ENCODE measurements around the gene GIMD1.
"Not testable (repeated sequence)": the region's sequence is repeated elsewhere in the genome, so short reads cannot be mapped to it uniquely, and the experiment has no call there.

GIMD1 gene

DNA sequence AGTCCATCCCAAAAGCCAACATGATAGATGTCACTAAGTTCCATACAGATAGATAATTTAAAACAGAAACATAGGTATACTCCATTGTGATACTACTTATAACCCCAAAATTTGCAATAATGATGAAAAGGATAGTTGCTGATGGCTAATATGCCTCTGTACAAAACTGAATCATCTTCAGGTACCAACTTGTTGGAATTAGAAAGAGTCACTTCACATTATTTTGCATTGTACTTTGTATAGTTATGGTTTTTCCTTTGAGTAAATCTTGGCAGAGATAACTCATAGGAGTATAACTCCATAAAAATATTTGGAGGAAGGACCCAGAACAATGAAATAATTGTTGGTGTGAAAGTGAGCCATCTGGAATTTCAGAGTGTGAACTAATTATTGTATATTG is 17.6 kb downstream of the GIMD1 start:
- DNase-seq (ENCODE audit: low read depth in 2 of 2, low spot score in 1 of 2): no peak

DNA sequence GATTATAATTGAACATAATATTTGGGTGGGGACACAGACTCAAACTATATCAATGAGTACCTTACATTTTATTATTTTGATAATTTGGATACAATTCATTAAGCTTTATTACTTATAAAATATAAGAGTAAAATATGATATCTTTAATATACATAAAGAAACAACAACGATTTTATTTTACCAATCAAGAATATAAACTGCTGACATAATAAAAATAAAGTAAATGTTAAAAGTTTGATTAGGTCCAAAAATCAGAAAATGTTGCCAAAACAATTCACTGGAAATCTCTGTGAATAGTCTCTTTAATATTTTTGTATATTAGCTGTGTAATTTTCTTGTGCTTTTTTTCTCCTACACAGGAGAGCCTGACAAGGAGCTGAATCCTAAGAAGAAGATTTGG is 21.4 kb downstream of the GIMD1 start:
- DNase-seq (ENCODE audit: low read depth in 2 of 2, low spot score in 1 of 2): no peak

DNA sequence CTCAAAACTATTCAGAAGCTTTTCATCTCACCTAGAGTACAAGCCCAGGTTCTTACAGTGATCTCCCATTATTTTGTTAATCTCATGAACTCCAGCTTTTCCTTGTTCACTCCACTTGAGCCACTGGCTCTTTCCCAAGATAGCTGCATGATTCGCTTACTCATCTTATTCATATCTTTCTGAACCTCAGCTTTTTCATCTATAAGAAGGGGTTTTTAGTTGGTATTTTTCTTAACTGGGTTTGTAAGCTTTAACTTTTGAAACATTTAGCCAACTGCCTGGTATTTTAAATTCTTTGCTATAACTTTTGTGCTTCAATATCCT is 24.0 kb downstream of the GIMD1 start:
- DNase-seq (ENCODE audit: low read depth in 2 of 2, low spot score in 1 of 2): no peak

DNA sequence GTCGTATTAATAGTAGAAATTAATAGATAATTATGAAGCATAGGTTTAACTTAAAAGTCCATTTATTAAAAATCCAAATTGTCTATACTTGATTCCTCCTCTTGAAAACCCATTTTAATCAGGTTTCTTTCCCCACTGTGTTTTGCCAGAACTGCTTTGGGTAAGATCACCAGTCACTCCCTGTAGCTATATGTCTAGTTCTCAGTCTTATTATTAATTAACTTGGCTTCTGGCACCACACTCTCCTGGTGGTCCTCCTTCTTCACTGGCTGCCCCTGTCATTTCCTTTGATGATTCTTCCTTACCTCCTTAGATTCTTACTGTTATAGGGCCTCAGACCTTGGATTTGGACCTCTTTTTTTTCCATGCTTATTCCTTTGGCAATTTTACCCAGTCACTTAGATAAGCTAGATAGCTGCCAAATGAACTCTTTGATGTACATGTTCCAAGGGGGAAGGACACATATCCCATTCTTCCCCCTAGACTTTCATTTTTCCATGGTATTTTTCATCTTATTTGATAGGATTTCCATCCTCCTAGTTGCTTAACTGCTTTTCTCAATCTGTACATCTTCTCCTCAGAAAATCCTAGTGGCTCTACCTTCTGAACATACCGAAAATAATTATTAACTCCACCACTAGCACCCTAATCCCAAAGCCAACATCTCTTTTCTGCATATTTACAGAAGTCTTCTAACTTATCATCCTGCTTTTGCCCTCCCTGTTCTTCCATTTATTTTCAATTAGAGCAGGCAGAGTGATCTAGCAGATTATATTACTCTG is 24.5 kb downstream of the GIMD1 start:
- DNase-seq (ENCODE audit: low read depth in 2 of 2, low spot score in 1 of 2): no peak

DNA sequence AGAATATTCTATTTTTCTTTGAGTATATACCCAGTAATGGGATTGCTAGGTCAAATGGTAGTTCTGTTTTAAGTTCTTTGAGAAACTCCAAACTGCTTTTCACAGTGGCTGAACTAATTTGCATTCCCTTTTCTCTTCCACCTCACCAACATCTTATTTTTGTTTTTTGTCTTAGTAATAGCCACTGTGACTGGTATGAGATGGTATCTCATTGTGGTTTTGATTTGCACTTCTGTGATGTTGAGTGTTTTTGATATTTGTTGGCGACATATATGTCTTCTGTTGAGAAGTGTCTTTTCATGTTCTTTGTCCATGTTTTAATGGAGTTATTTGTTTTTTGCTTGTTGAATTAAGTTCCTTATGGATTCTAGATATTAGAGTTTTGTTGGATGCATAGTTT is 27.8 kb downstream of the GIMD1 start:
- DNase-seq (ENCODE audit: low read depth in 2 of 2, low spot score in 1 of 2): no peak

DNA sequence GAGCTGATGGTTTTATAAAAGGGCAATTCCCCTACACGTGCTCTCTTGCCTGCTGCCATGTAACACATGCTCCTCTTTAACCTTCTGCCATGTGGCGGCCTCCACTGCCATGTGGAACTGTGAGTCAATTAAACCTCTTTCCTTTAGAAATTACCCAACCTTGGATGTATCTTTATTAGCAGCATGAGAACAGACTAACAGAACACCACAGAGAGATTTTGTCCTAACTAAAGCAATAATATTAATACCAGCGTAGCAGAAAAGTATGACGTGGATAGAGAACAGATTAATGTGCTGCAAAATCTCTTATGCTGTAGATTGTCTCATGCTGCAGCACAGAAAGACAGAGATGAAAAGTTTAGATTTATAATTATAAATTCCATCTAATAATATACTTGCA is 29.1 kb downstream of the GIMD1 start:
- no peak for DNase-seq (ENCODE audit: low read depth in 2 of 2, low spot score in 1 of 2)

DNA sequence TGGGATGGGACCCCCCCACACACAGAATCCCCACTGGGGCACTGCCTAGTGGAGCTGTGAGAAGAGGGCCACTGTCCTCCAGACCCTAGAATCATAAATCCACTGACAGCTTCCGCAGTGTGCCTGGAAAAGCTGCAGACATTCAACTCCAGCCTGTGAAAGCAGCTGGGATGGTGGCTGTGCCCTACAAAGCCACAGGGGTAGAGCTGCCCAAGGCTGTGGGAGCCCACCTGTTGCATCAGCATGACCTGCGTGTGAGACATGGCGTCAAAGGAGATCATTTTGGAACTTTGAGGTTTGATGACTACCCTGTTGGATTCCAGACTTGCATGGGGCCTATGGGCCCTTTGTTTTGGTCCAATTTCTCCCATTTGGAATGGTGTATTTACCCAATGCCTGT is 29.9 kb downstream of the GIMD1 start:
- DNase-seq (ENCODE audit: low read depth in 2 of 2, low spot score in 1 of 2): no peak

DNA sequence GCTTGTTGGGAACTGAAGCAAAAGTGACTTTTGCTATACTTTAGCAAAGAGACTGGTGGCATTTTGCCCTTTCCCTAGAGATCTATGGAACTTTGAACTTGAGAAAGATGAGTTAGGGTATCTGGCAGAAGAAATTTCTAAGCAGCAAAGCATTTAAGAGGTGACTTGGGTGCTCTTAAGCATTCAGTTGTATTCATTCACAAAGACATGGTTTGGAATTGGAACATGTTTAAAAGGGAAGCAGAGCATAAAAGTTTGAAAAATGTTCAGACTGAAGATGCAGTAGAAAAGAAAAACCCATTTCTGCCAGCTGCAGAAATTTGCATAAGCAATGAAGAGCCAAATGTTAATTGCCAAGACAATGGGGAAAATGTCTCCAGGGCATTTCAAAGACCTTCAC is 30.7 kb downstream of the GIMD1 start:
- no peak for DNase-seq (ENCODE audit: low read depth in 2 of 2, low spot score in 1 of 2)

DNA sequence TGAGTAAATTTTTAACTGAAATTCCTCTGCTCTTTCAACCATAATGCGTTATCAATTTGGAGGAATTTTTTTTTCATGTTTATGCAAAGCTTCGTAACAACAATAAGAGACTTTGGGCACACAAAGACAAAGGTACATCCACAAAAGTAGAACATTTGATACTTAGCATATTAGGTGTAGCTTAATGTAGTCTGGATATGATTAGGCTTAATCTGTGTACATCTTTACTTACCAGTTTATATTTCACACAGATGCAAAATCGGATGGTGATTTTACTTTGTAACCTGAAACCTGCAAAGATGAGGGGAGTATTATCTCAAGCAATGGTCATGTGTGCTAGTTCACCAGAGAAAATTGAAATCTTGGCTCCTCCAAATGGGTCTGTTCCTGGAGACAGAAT is 32.0 kb downstream of the GIMD1 start:
- no peak for DNase-seq (ENCODE audit: low read depth in 2 of 2, low spot score in 1 of 2)

DNA sequence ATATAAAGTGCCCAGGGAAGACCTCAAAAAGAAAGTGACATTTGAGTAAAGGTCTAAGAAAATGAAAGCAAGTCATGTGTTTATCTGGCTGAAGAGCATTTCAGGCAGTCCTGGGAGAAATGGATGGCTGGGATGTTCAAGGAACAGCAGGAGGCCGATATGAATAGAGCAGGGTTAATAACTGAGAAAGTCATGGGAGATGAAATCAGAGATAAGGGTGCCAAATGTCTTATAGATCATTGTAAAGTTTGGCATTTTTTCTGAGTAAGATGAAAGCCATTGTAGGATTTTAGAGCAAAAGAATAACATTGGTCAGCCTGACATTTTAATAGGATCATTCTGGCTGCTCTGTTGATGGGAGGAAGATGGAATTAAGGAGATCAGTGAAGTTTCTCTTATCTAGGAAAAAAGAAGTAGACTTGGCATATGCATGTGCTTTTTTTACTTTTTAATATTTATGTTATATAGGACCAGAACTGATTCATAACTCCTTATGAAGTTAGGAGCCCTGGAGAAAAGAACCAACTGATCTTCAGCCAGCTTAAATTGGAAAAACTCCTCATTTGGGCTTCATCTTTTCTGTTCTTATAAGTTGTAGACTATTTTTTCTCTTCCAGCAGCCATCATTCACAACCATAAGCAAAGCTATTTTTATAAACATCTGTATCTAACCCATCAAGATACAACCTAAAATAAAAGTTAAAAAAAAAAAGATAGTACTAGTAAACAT is 33.7 kb downstream of the GIMD1 start:
- no peak for DNase-seq (ENCODE audit: low read depth in 2 of 2, low spot score in 1 of 2)

DNA sequence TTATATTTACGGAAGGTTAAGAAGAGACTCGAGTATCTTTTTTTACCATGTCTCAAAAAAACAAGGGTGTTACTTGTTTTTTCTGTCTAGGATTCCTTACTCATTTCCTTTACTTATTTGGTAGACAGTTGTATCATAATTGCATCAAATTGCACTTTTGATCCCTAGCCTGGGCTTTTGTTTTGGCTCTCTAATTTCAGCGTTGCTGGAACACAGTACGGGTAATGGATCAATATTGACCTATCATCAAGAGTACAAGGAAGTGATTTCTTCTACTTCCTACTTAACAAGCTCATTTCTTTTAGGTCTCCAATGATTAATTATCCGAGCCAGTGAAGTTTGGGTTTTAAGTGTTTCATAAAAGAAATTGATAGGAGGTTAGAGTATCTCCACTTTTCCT is 35.4 kb downstream of the GIMD1 start:
- DNase-seq (ENCODE audit: low read depth in 2 of 2, low spot score in 1 of 2): no peak

DNA sequence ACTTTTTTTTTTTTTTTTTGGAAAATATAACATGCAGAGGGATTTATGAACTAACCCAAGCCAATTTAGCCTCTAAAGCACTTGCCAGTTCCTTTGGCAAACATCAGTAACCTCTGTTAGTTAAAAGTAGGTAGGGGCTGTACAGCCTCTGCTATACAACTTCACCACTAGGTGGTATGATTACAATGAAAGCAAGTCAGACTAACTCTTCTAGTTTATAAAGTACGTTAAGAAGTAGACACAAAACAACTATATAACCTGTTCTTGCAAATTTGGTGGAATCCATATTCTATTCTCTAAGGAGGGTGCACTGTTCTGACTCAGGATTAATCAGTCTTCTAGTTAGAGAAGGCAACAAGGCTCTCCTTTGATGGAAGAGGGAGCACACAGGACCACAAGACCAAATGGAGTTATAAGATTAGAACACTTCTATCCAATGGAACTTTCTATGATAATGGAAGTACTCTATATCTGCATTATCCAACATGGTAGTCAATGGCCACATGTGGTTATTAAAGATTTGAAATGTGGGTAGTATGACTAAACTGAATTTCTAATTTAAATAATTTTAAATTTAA is 39.4 kb downstream of the GIMD1 start:
- DNase-seq (ENCODE audit: low read depth in 2 of 2, low spot score in 1 of 2): no peak

DNA sequence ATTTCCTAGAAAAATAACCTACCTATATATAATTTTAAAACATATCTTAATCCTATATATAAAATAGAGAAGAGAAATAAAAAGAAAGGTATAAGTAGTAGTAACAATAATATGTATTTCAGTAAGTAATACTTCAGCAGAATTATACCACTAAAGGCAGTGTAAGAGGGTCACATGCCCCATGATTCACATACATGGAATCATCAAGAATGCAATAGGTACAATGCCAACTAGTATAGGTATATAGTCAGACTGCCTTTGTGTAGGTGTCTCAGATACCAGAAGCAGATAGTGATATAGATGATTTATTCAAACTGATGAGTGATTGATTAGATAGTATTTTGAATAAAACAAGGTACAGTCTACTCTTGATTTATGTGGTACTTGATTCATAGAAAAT is 42.8 kb downstream of the GIMD1 start:
- DNase-seq (ENCODE audit: low read depth in 2 of 2, low spot score in 1 of 2): no peak

DNA sequence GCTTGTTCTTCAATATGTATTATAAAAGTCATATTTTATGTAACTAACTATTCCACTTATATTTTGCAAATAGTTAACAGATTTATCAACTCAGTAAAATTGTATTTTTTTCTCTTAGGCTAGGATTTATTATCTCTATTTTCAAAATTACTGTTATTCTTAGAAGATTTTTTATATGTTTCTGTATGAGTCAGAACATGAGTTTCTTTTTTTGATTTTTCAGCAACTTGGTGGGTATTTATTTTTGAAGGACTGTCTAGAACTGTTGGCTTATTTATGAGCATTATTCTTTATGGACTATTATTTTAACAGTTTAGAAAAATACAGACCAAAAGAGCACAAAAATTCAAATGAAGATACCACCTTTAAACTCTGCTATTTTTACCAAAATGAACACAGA is 45.5 kb downstream of the GIMD1 start:
- DNase-seq (ENCODE audit: low read depth in 2 of 2, low spot score in 1 of 2): no peak

DNA sequence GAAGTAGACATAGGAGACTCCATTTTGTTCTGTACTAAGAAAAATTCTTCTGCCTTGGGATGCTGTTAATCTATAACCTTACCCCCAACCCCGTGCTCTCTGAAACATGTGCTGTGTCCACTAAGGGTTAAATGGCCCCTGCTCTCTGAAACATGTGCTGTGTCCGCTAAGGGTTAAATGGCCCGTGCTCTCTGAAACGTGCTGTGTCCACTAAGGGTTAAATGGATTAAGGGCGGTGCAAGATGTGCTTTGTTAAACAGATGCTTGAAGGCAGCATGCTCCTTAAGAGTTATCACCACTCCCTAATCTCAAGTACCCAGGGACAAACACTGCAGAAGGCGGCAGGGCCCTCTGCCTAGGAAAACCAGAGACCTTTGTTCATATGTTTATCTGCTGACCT is 46.8 kb downstream of the GIMD1 start:
- not testable (repeated sequence) for DNase-seq (ENCODE audit: low read depth in 2 of 2, low spot score in 1 of 2)

DNA sequence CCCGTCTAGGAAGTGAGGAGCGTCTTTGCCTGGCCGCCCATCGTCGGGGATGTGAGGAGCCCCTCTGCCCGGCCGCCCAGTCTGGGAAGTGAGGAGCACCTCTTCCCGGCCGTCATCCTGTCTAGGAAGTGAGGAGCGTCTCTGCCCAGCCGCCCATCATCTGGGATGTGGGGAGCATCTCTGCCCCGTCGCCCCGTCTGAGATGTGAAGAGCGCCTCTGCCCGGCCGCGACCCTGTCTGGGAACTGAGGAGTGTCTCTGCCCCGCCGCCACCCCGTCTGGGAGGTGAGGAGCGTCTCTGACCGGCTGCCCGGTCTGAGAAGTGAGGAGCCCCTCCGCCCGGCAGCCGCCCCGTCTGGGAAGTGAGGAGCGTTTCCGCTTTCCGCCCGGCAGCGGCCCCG is 47.4 kb downstream of the GIMD1 start:
- not testable (repeated sequence) for DNase-seq (ENCODE audit: low read depth in 2 of 2, low spot score in 1 of 2)

DNA sequence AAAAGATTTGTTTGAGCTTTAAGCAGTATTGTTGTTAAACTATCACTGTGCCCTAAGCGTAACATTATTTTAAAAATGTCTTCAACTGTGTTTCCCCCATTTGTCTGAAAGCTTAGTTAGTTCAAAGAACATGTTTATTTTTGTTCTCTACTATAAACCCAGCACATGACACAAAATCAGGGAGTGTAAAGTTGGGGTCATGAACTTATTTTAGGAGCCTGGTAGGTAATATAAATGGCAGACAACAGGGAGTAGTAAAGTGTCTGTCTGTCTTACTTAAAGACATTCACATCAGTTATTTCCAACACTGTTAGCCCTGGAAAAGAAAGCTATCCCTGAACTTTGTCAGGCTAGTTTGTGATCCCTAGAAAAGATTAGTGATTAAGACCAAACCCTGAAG is 48.3 kb downstream of the GIMD1 start:
- no peak for DNase-seq (ENCODE audit: low read depth in 2 of 2, low spot score in 1 of 2)

DNA sequence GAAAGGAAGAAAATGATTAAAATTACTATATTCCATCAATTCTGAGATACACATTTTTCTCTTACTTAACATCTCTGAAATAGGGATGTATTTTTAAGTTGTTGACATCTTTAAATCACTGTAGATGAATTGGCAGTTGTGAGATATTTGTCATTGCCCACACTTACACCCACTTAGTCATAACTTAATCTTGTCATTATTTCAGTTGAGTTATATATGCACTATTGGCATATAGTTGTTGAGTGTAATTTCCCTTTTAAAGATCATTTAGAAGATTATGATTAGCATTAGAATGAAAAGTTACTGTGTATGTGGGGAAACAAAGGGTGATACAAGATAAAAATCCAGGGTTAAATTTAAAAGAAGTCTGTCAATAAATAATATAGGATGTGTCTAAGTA is 50.1 kb downstream of the GIMD1 start:
- no peak for DNase-seq (ENCODE audit: low read depth in 2 of 2, low spot score in 1 of 2)

DNA sequence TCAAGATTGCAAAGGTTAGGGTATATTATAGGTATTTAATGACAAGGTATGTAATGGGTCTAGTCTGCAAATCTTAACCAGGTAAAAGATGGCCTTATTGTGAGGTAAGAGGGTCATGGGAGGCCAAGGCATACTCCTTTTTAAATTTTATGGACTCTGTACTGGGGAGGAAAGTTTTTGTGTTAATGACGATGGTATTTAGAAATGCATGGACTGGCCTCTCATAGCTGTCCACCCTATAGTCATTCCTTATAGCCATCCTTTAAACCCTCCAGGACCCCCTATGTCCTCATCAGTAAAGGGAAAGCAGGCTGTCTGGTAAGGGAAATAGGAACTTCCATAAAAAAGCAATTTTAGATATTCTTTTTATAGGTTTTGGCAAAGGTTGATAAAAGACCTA is 50.8 kb downstream of the GIMD1 start:
- no peak for DNase-seq (ENCODE audit: low read depth in 2 of 2, low spot score in 1 of 2)

DNA sequence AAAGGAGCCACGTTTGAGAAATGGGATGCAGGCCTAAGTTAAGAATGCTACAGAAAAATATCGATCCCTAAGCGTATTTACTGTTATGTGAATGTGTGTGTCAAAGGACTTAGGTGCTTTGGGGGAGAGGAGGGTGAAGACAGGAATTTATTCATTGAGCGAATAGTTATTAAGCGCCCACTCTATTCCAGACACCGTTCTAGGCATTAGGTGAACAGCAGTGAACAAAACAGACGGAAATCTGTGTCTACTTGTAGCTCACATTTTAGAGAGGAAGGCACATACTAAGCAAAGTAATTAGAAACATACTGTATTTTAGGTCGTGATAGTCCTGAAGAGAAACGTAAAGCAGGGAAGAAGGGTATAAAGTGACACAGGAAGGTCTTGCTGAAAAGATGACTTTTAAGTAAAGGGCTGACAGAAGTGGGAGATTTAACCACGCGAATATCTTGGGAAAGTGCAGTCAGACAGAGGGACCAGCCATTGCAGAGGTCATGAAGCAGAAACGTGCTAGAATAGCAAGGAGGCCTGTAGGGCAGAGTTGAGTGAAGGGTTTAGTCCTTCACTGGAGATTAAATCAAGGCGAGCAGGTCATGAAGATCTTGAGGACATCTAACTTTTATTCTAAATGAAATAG is 51.7 kb downstream of the GIMD1 start:
- no peak for DNase-seq (ENCODE audit: low read depth in 2 of 2, low spot score in 1 of 2)

DNA sequence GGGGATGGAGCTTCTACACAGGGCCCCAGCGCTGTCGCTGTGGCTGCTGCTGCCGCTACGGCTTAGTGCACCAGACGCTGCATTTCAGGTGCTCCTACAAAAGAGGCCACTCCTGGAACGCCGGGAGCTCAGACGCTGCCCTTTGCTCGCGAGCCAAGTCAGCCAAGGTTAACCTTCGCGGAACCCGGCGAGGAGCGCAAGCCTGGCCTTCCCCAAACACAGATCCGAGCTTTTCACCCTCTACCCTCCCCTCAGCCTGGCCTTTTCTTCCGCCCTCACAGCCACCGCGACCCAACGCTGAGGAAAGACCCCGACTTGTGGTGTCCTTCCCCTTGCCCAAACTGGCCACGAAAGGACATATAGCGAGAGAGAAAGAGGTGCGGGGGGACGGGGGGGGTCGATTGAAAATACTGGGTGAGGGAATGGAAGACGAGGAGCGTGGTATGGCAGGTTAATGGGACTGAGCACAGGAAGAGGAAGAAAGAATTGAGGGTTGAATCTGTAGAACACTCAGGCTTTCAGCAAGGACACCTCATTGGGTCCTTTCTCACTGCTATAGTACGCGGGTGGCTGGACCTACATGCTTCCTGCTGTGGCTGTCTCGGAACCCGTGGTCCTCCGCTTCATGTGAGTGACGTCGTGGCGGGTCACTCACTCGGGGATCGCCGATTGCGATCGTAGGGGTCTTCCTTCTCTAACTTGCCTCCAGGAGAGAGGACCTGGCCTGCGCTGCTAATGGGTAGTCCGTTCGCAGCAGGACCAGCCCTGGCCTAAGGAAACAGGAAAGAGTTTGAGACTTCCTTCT is 52.4 kb downstream of the GIMD1 start, which contains the start of the genes AIMP1 and TBCK:
AIMP1 (plus strand) TSS at position 583 of the 805 bp plus-strand sequence. CDS start 8,460 bp downstream, outside the sequence.
TBCK (minus strand) TSS at position 242 of the 805 bp plus-strand sequence. CDS start 7,249 bp downstream, outside the sequence.
- DNase-seq (ENCODE audit: low read depth in 2 of 2, low spot score in 1 of 2): peak; percentile 71 to 74

All from stimulated activated CD8-positive, alpha-beta memory T cell treated with anti-CD3 and anti-CD28 coated beads, Interleukin-4, amount 100 ng/mL, for 1 hour (primary cell).